K562 (cell line): ENCODE measurements around the gene SDK1. TPM values are rescaled to one million over a fixed set of nuclear protein-coding genes. Genes with fewer than 3 reads are reported as not detected.

Source experiments
- ATAC-seq: fragments of 200-7000 bp; cut with Tn5 transposase; 3 replicates; pipeline ENCODE4 v1.9.1; 2020; ENCODE audit warnings: moderate library complexity
- BruUV-seq: library from RNA; stranded (reverse); fragments of 400-500 nt; replicated peaks from 2 replicates; lab custom pipeline; 2021; lab: Mats Ljungman, UMichigan
- CTCF ChIA-PET: fragments of 300-600 bp; formaldehyde crosslinking; extraction: SDS; loops from one replicate; lab custom pipeline; 2021; ENCODE audit warnings: low intra/inter-chr PET ratio; lab: Yijun Ruan, JAX
- POLR2A ChIA-PET: fragments of 300-600, 350-650 bp; sonication (Branson Sonifier 250); formaldehyde crosslinking; extraction: SDS; loops from one replicate; lab custom pipeline; 2021; ENCODE audit warnings: antibody characterized with exemption, inconsistent platforms; lab: Yijun Ruan, JAX
- DNase-seq, 4 experiments: peaks; one replicate each; pipeline versions ENCODE4 v3.0.0 to v3.0.0-alpha.2; 2011 to 2018; ENCODE audit warnings: low spot score in 3 of 4, mixed read lengths in 3 of 4; ENCODE audit errors: extremely low read depth in 1 of 4
- FAIRE-seq: peaks from 2 replicates; lab custom pipeline; 2011; peaks lifted over from hg19 to GRCh38; lab: Jason Lieb, UNC
- H2AFZ ChIP-seq: 2 replicates; pipeline ENCODE4 v1.6.0; 2011; ENCODE audit warnings: low read depth, low read length, control low read depth, inconsistent platforms
- H3K27ac ChIP-seq: fragments of 200-600 bp; 3 replicates; pipeline ENCODE4 v1.8.0; 2011; ENCODE audit warnings: low read depth, mild to moderate bottlenecking, control low read depth, inconsistent platforms, low read length, moderate library complexity, mixed read lengths; ENCODE audit errors: extremely low read depth
- H3K27me3 ChIP-seq, 2 experiments: fragments of 300-600 bp in 1 of 2; 2 replicates in 1 of 2; 3 replicates in 1 of 2; pipeline versions ENCODE4 v1.6.0 to v1.8.0; 2011; ENCODE audit warnings: inconsistent platforms in 2 of 2, low read length in 2 of 2, mild to moderate bottlenecking in 1 of 2, mixed read lengths in 1 of 2, moderate library complexity in 1 of 2; ENCODE audit not compliant: control insufficient read depth in 2 of 2, insufficient read depth in 2 of 2
- H3K36me3 ChIP-seq: fragments of 300-600 bp; 3 replicates; pipeline ENCODE4 v1.8.0; 2011; ENCODE audit warnings: mild to moderate bottlenecking, low read length, inconsistent platforms; ENCODE audit not compliant: control insufficient read depth, insufficient read depth
- H3K4me1 ChIP-seq, 2 experiments: fragments of 200-600 bp in 1 of 2; replicated peaks in 1 of 2; 2 replicates in 1 of 2; 3 replicates in 1 of 2; pipeline versions ENCODE4 v1.5.1 to v1.8.0; 2011; ENCODE audit warnings: inconsistent platforms in 2 of 2, low read length in 2 of 2, mild to moderate bottlenecking in 1 of 2, mixed read lengths in 1 of 2, moderate library complexity in 1 of 2; ENCODE audit not compliant: control insufficient read depth in 2 of 2, insufficient read depth in 2 of 2
- H3K4me2 ChIP-seq: 2 replicates; pipeline ENCODE4 v1.6.1; 2011; ENCODE audit warnings: low read length, control low read depth, inconsistent platforms, mixed read lengths; ENCODE audit not compliant: insufficient read depth
- H3K4me3 ChIP-seq: fragments of 200-600 bp; sonication (generic), shearing (Covaris generic); 2 replicates; pipeline ENCODE4 v1.5.1; 2016; ENCODE audit warnings: control low read depth, inconsistent platforms
- H3K79me2 ChIP-seq: fragments of 200-600 bp; 3 replicates; pipeline ENCODE4 v1.8.0; 2011; ENCODE audit warnings: low read length, inconsistent platforms; ENCODE audit not compliant: control insufficient read depth, insufficient read depth
- H3K9ac ChIP-seq, 2 experiments: 2 replicates each; pipeline versions ENCODE4 v1.6.0 to v1.6.1; 2011; ENCODE audit warnings: low read depth in 2 of 2, low read length in 2 of 2, control low read depth in 1 of 2, inconsistent platforms in 1 of 2, mild to moderate bottlenecking in 1 of 2, mixed read lengths in 1 of 2; ENCODE audit not compliant: insufficient read depth in 1 of 2
- H3K9me1 ChIP-seq: one replicate; pipeline ENCODE4 v1.6.0; 2011; ENCODE audit warnings: inconsistent platforms, mild to moderate bottlenecking, low read length, moderate library complexity; ENCODE audit not compliant: control insufficient read depth, insufficient read depth
- H3K9me3 ChIP-seq: replicated peaks from 2 replicates; pipeline ENCODE4 v1.5.1; 2011; ENCODE audit warnings: low read depth, low read length, inconsistent platforms; ENCODE audit not compliant: control insufficient read depth, insufficient read depth
- H4K20me1 ChIP-seq: replicated peaks from 2 replicates; pipeline ENCODE4 v1.6.1; 2011; ENCODE audit warnings: low read length, inconsistent platforms, mixed read lengths; ENCODE audit not compliant: control insufficient read depth, insufficient read depth
- AFF4 ChIP-seq: sonication (generic); formaldehyde crosslinking; IDR thresholded peaks from 2 replicates; pipeline ENCODE4 v1.8.0; 2023; ENCODE audit warnings: mild to moderate bottlenecking, missing genetic modification reagents
- BACH1 ChIP-seq: fragments of 200-800 bp; sonication (Bioruptor generic); IDR thresholded peaks from 2 replicates; pipeline ENCODE4 v1.6.1; 2016; ENCODE audit warnings: missing genetic modification characterization, missing compliant biosample characterization
- CAMTA2 ChIP-seq: fragments of 250-450 bp; sonication (Bioruptor Pico); conservative IDR thresholded peaks from 2 replicates; pipeline ENCODE4 v1.5.1; 2022
- CHD2 ChIP-seq: IDR thresholded peaks from 2 replicates; pipeline ENCODE4 v1.6.1; 2011; ENCODE audit warnings: low read depth, low read length
- ILK ChIP-seq: fragments of 450-650 bp; IDR thresholded peaks from 2 replicates; pipeline ENCODE4 v1.6.1; 2016; ENCODE audit warnings: missing genetic modification characterization, low read depth, mild to moderate bottlenecking, missing compliant biosample characterization, moderate library complexity, borderline replicate concordance
- NFRKB ChIP-seq: fragments of 450-650 bp; IDR thresholded peaks from 2 replicates; pipeline ENCODE4 v1.6.1; 2016; ENCODE audit warnings: low read depth
- PHF20 ChIP-seq: fragments of 450-650 bp; IDR thresholded peaks from 2 replicates; pipeline ENCODE4 v1.6.1; 2018; ENCODE audit not compliant: partially characterized antibody
- ZNF274 ChIP-seq: IDR thresholded peaks from 2 replicates; pipeline ENCODE4 v1.6.1; 2011; ENCODE audit warnings: low read depth, mild to moderate bottlenecking, low read length, moderate library complexity, borderline replicate concordance
- WGBS: fragments of 100-300 bp; shearing (Covaris generic); methylation state at CpG from one replicate; pipeline ENCODE4 v1.1.6; 2016; ENCODE audit warnings: low coverage, mixed read lengths; ENCODE audit not compliant: insufficient coverage; ENCODE audit errors: missing lambda C conversion rate; 5-methylcytosine and 5-hydroxymethylcytosine counted together
- in situ Hi-C: fragments of 300-500 bp; cut with MboI; formaldehyde crosslinking; loops from 4 replicates; pipeline ENCODE4 v1.15.0; 2018; ENCODE audit warnings: inconsistent platforms, mixed read lengths
- intact Hi-C: fragments of 100-400 bp; cut with micrococcal nuclease; formaldehyde crosslinking; loops from 2 replicates; pipeline ENCODE4 v1.14.2; 2022
- polyA plus RNA-seq, 8 experiments: library from polyadenylated mRNA; depleted of rRNA in 4 of 8; stranded (reverse) in 5 of 8; unstranded in 3 of 8; fragments of >200 nt; fragmentation: Nextera tagmentation in 2 of 8; fragmentation: Illumina TruSeq in 1 of 8; extraction: Ambion mirVana in 2 of 8; extraction: Trizol in 1 of 8; gene quantifications; 2 replicates each; pipeline versions ENCODE4 v1.2.1 to v1.2.3, GENCODE V29; 2011 to 2014; ENCODE audit warnings: inconsistent platforms in 1 of 8, missing spikeins in 1 of 8
- total RNA-seq, 7 experiments: library from RNA; depleted of rRNA in 6 of 7; stranded (reverse); fragments of >200 nt in 6 of 7; fragmentation: Illumina TruSeq in 2 of 7; extraction: Trizol in 2 of 7; gene quantifications; 2 replicates each; pipeline versions ENCODE4 v1.2.1 to v1.2.3, GENCODE V29; 2011 to 2021; ENCODE audit warnings: low replicate concordance in 1 of 7
- TF ChIP-seq, protein P1 (sequence below): sonication (generic); formaldehyde crosslinking; IDR thresholded peaks from 2 replicates; pipeline ENCODE4 v1.9.0; 2022; ENCODE audit warnings: mild to moderate bottlenecking, missing genetic modification reagents

SDK1 gene
- total and polyA plus RNA-seq, 9 of the 15 experiments (the other 6 are each of a cell fraction or from before 2014, with no cell fraction given), result 0.16 TPM; not detected in 8

DNA sequence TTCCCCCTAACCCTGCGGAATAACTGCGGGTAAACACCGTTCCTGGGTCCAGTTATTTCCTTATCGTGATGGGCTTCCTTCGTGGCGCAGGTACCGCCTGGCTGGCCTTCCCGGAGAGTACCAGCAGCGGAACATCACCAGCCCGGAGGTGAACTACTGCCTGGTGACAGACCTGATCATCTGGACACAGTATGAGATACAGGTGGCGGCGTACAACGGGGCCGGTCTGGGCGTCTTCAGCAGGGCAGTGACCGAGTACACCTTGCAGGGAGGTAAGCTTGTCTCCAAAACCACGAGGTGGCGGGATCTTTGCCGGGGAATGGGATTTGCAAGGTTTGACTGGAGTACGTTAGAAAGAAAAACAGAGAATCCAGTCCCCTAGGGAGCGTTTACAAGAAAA, 716.0 kb downstream of the SDK1 start:
- Histone ChIP-seq H3K27me3 (peaks cover 7 to 33% of the 10 kb centered on the region in 2 experiments; a peak in 4 of 5 replicates), H3K4me3 (no peak overlapping the region), H3K36me3 (no peaks in the 10 kb centered on the region), H3K4me1 (no peaks in the 10 kb centered on the region)
- no TSS peak for BruUV-seq
- TF ChIP-seq, protein P1, sequence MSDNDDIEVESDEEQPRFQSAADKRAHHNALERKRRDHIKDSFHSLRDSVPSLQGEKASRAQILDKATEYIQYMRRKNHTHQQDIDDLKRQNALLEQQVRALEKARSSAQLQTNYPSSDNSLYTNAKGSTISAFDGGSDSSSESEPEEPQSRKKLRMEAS (CRISPR knock-in tag), result no peak
- TF ChIP-seq ZNF274, result no peak
- TF ChIP-seq PHF20, result no peak
- no peak for TF ChIP-seq NFRKB
- TF ChIP-seq ILK (tag), result no peak
- no peak for TF ChIP-seq CHD2
- TF ChIP-seq CAMTA2 (CRISPR knock-in tag), result no peak
- no peak for TF ChIP-seq BACH1 (tag)
- no peak for TF ChIP-seq AFF4 (CRISPR knock-in tag)
- TF ChIP-seq, all 486 proteins: peak for 0
- Histone ChIP-seq H4K20me1 (no peaks in the 10 kb centered on the region), H3K9me3 (no peaks in the 10 kb centered on the region), H3K79me2 (no peaks in the 10 kb centered on the region), H3K9me1 (no peaks in the 10 kb centered on the region), H3K4me2 (no peak overlapping the region), H3K27ac (no peak overlapping the region), H3K9ac (no peak overlapping the region), H2AFZ (no peak overlapping the region)
- in situ Hi-C loops, result no loop called here
- intact Hi-C loops, result no loop called here
- ChIA-PET POLR2A (no interaction called here), CTCF (no interaction called here)
- WGBS, result 1% methylated on average over 21 of the region's 21 CpGs
- DNase-seq (no peak), FAIRE-seq (no peak), ATAC-seq (no peak)
